Type B pancreatic cell (in vitro differentiated cells): ENCODE measurements around the gene GUCY2C. TPM values are rescaled to one million over a fixed set of nuclear protein-coding genes. Genes with fewer than 3 reads are reported as not detected.

Experiments used
- DNase-seq: peaks from one replicate; pipeline ENCODE4 v3.0.0; 2021; ENCODE audit warnings: mixed read lengths; ENCODE audit not compliant: unreplicated experiment; ENCODE audit errors: extremely low spot score
- H3K27ac Mint-ChIP-seq: 2 replicates; pipeline ENCODE4 v1.8.0; 2021; ENCODE audit warnings: mild to moderate bottlenecking, mixed read lengths
- H3K27me3 Mint-ChIP-seq: 2 replicates; pipeline ENCODE4 v1.8.0; 2021; ENCODE audit warnings: mixed read lengths
- H3K36me3 Mint-ChIP-seq: 2 replicates; pipeline ENCODE4 v1.8.0; 2021; ENCODE audit warnings: mixed read lengths
- H3K4me1 Mint-ChIP-seq: one replicate; pipeline ENCODE4 v1.8.0; 2021; ENCODE audit warnings: mixed read lengths; ENCODE audit not compliant: unreplicated experiment
- H3K4me3 Mint-ChIP-seq: 2 replicates; pipeline ENCODE4 v1.8.0; 2021; ENCODE audit warnings: mild to moderate bottlenecking, mixed read lengths
- H3K9me3 Mint-ChIP-seq: 2 replicates; pipeline ENCODE4 v1.8.0; 2021; ENCODE audit warnings: mixed read lengths
- total RNA-seq: library from RNA; stranded (reverse); gene quantifications from 2 replicates; pipeline ENCODE4 v1.2.1, GENCODE V29; 2021; ENCODE audit warnings: low replicate concordance
- TF ChIP-seq, protein P1 (sequence below): fragments of 200-600 bp; sonication (generic); conservative IDR thresholded peaks from 2 replicates; pipeline ENCODE4 v1.5.0; 2021; ENCODE audit warnings: antibody characterized with exemption, mild to moderate bottlenecking

The GUCY2C gene
- total RNA-seq, 1 donor from 2014 or later = 2.1 TPM

DNA sequence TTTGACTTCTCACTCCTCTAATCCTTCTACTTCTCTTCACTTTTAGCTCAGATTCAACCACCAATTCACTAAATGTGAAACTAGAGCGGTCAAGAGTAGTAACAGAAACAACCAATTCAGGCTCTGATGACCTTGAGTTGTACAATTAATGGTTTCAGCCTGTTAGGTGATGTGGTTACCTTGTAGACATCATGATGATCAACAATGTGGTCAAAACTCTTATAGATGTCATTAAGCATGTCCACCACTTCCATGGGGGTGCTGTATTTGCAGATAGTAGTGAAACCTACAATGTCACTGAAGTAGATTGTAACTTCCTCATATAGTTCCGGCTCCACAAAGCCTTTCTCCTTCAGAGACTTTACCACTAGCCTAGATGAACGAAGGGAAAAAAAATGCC is 74.6 kb downstream of the GUCY2C start:
- no peaks in the 10 kb centered on the region for H3K4me1 Mint-ChIP-seq
- H3K9me3 Mint-ChIP-seq = peaks cover 16% of the 10 kb centered on the region
- no peak overlapping the region for H3K4me3 Mint-ChIP-seq
- no peak for DNase-seq
- TF ChIP-seq, protein P1, sequence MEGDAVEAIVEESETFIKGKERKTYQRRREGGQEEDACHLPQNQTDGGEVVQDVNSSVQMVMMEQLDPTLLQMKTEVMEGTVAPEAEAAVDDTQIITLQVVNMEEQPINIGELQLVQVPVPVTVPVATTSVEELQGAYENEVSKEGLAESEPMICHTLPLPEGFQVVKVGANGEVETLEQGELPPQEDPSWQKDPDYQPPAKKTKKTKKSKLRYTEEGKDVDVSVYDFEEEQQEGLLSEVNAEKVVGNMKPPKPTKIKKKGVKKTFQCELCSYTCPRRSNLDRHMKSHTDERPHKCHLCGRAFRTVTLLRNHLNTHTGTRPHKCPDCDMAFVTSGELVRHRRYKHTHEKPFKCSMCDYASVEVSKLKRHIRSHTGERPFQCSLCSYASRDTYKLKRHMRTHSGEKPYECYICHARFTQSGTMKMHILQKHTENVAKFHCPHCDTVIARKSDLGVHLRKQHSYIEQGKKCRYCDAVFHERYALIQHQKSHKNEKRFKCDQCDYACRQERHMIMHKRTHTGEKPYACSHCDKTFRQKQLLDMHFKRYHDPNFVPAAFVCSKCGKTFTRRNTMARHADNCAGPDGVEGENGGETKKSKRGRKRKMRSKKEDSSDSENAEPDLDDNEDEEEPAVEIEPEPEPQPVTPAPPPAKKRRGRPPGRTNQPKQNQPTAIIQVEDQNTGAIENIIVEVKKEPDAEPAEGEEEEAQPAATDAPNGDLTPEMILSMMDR = no peak
- no peak overlapping the region for H3K27ac Mint-ChIP-seq
- H3K36me3 Mint-ChIP-seq = peaks cover 13% of the 10 kb centered on the region
- peaks cover 5% of the 10 kb centered on the region for H3K27me3 Mint-ChIP-seq

DNA sequence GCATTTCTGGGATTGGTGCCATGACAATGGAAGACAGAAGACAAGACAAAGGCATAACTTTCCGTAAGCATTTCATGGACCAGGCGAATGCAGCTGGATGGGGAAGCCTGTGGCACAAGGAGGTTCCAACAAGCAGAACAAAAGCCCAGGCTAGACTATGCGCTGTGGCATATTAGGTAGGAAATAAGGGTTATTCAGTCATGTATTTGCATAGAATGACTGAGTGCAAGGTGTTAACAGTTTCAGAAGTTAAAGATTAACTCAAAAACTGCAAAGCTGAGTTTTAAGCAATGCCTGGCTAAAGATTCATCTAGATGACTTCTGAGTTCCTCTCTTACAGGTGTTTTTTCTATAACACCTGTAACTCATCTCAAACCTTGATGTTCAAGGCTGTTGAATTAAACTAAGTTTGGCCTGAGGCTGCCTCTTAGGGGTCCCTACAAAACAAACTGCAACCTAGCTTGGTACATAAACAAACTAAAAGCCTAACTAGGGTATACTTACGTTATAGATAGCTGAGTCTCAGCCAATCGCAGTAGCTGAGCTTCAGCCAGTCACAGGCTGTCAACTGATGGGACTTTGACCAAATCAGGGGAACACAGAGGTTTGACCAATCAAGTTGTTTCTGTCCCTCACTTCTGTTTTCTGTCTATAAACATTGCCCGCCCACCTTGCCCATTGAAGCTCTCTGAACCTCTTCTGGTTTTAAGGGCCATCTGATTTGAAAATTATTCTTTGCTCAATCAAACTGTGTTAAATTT is 76.5 kb downstream of the GUCY2C start:
- Mint-ChIP-seq H3K4me3 (no peak overlapping the region), H3K4me1 (no peaks in the 10 kb centered on the region)
- TF ChIP-seq, protein P1 = no peak

DNA sequence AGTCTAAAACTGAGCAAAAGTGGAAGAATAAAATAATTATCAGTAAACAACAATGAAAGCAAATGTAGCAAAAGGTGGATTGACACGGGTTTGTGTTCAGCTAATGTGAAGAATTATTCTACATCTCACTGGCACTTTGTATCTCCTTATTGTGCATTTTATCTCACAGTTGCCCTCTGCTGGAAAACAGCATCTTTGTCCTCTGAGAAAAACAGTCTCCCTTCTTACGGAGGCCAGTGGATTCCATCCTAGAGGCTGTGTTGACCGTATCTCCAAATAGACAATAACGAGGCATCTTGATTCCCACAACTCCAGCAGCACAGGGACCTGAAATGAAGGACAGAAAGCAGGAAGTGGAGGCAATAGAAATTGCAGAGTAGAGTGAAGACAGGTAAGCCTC is 77.4 kb downstream of the GUCY2C start:
- H3K36me3 Mint-ChIP-seq = peaks cover 13% of the 10 kb centered on the region
- no peaks in the 10 kb centered on the region for H3K4me1 Mint-ChIP-seq
- no peak for DNase-seq
- TF ChIP-seq, protein P1 = peak; percentile 67
- H3K27me3 Mint-ChIP-seq = peaks cover 5% of the 10 kb centered on the region
- H3K4me3 Mint-ChIP-seq = no peak overlapping the region
- no peak overlapping the region for H3K27ac Mint-ChIP-seq
- peaks cover 16% of the 10 kb centered on the region for H3K9me3 Mint-ChIP-seq

More for the DNA sequence above, 76.5 kb downstream of the GUCY2C start:
- H3K27me3 Mint-ChIP-seq = peaks cover 5% of the 10 kb centered on the region
- peaks cover 13% of the 10 kb centered on the region for H3K36me3 Mint-ChIP-seq
- no peak overlapping the region for H3K27ac Mint-ChIP-seq
- DNase-seq = no peak
- peaks cover 16% of the 10 kb centered on the region for H3K9me3 Mint-ChIP-seq

DNA sequence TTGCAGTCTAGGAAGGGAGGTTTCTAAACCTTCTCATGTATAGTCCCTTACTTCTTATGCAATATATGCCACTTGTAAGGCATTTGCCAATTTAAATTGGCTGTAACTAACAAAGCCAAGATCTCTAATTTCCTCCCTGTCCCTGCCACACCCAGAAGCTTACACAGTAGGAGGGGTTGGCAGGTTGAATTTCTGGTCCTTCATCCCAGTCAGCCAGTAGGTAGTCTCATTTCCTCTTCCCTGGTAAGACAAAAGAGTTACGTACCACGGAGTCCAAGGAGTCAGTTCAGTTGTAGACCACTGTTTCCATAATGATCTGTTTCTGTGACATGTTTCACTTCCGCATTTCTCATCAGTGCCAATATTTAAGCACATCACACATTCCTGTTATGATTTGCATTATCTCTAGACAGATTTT is 81.7 kb downstream of the GUCY2C start:
- peaks cover 6% of the 10 kb centered on the region for H3K36me3 Mint-ChIP-seq
- TF ChIP-seq, protein P1 = no peak
- H3K27me3 Mint-ChIP-seq = peaks cover 5% of the 10 kb centered on the region
- H3K4me1 Mint-ChIP-seq = no peaks in the 10 kb centered on the region
- H3K27ac Mint-ChIP-seq = no peak overlapping the region
- peaks cover 6% of the 10 kb centered on the region for H3K9me3 Mint-ChIP-seq
- DNase-seq = no peak
- no peak overlapping the region for H3K4me3 Mint-ChIP-seq

DNA sequence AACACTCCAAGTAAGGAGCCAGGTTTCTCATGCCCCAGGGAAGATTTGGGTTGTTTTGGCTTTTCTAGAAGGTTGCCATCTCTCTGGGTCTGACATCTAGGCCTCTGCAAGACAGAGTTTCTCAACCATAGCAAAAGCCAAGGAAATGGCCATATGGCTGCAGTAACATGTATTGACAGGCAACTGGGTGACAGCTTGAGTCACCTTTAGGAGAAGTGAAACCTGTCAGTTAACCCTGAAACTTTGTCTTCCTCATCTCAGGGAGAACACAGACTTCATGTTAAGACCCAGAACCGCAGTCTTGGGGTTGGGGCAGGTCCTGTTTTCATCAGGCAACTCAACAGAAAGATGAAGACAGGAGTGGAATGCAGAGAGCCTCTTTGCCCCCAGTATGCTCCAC is 82.7 kb downstream of the GUCY2C start:
- Mint-ChIP-seq H3K9me3 (no peaks in the 10 kb centered on the region), H3K4me1 (no peaks in the 10 kb centered on the region), H3K27me3 (no peaks in the 10 kb centered on the region), H3K27ac (no peak overlapping the region), H3K36me3 (no peaks in the 10 kb centered on the region), H3K4me3 (no peak overlapping the region)
- TF ChIP-seq, protein P1 = no peak
- DNase-seq = no peak
